Osteoblast (primary cell): ENCODE data around the gene CYP46A1. TPM values are rescaled to one million over a fixed set of nuclear protein-coding genes. Genes with fewer than 3 reads are reported as not detected.

Source experiments
- DNase-seq: peaks from one replicate; pipeline ENCODE4 v3.0.0; 2011; ENCODE audit warnings: low spot score, mixed read lengths; ENCODE audit not compliant: insufficient read length; ENCODE audit errors: missing footprints
- H2AFZ ChIP-seq: 2 replicates; pipeline ENCODE4 v1.6.0; 2011; ENCODE audit warnings: mild to moderate bottlenecking, low read length
- H3K27ac ChIP-seq: 2 replicates; pipeline ENCODE4 v1.5.1; 2011; ENCODE audit warnings: mild to moderate bottlenecking, low read depth, low read length, moderate library complexity
- H3K27me3 ChIP-seq: 2 replicates; pipeline ENCODE4 v1.6.0; 2012; ENCODE audit warnings: mild to moderate bottlenecking, control low read depth, inconsistent platforms, low read length, moderate library complexity; ENCODE audit not compliant: insufficient read depth
- H3K36me3 ChIP-seq: 2 replicates; pipeline ENCODE4 v1.5.1; 2011; ENCODE audit warnings: mild to moderate bottlenecking, low read length, control low read depth, moderate library complexity; ENCODE audit not compliant: insufficient read depth
- H3K4me1 ChIP-seq: 2 replicates; pipeline ENCODE4 v1.5.1; 2011; ENCODE audit warnings: mild to moderate bottlenecking, low read length, control low read depth, moderate library complexity; ENCODE audit not compliant: insufficient read depth
- H3K4me2 ChIP-seq: 2 replicates; pipeline ENCODE4 v1.6.0; 2011; ENCODE audit warnings: mild to moderate bottlenecking, low read length; ENCODE audit not compliant: insufficient read depth
- H3K4me3 ChIP-seq: fragments of 200-600 bp; sonication (generic); 3 replicates; pipeline ENCODE4 v1.5.1; 2012; ENCODE audit warnings: mild to moderate bottlenecking, low read length, inconsistent platforms; ENCODE audit not compliant: insufficient read depth
- H3K79me2 ChIP-seq: 2 replicates; pipeline ENCODE4 v1.6.0; 2012; ENCODE audit warnings: mild to moderate bottlenecking, low read length, control low read depth, inconsistent platforms; ENCODE audit not compliant: insufficient read depth
- H3K9me3 ChIP-seq: 2 replicates; pipeline ENCODE4 v1.5.1; 2011; ENCODE audit warnings: low read depth, low read length, control low read depth
- H4K20me1 ChIP-seq: 2 replicates; pipeline ENCODE4 v1.6.0; 2012; ENCODE audit warnings: mild to moderate bottlenecking, low read length, control low read depth; ENCODE audit not compliant: insufficient read depth
- total RNA-seq: library from RNA; depleted of rRNA; stranded (reverse); fragments of >200 nt; gene quantifications from 2 replicates; pipeline ENCODE4 v1.2.3, GENCODE V29; 2012
- TF ChIP-seq, protein P1 (sequence below): IDR thresholded peaks from 2 replicates; pipeline ENCODE4 v1.5.1; 2011; ENCODE audit warnings: mild to moderate bottlenecking, low read depth, low read length, moderate library complexity; ENCODE audit errors: extremely low read depth

CYP46A1 gene
- total RNA-seq, 1 donor: 0.36 TPM

DNA sequence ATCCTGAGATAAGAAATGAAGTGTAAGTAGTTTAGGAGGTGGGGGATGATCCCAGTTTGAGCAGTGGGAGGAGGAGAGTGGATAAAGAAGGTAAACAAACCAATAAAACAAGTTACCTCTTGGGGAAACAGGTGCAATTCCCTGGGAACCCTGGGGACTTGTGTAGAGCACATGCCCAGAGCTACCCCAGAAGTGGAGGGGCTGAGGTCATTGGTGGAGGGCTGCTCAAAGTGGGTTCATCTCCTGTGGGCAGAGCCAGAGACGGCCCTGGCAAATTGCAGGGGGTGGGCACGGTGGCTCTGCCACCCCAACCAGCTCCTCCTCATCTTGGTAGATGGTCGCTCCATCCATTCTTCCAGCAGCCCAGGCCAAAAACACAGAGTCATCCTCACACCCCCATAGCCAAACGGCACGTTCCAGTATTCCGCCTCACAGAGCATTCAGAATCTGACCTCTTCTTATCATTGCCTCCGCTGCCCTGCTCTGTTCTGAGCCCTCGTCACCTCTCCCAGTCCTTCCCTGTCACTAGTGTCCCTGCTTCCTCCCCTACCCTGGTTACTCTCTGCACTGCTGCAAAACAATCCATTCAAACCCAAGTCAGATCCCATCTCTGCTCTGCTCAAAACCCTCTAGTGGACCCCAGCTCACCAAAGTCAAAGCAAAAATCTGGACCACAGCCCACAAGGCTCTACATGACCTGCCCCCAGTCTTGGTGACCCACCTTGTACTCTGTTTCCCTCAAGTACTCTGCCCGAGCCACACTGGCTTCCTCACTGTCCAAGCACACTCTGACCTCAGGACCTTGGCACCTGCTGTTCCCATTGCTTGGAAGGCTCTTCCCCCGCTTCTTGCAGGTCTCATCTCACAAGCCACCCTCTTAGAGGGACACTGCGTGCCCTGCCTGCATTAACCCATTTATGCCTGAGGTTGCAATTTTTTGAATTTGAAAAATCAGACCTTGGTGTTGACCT is 5.5 kb downstream of the CYP46A1 start:
- Histone ChIP-seq H3K27ac (no peak overlapping the region), H2AFZ (no peak overlapping the region), H3K9me3 (no peaks in the 10 kb centered on the region), H4K20me1 (no peaks in the 10 kb centered on the region), H3K27me3 (peaks cover 15% of the 10 kb centered on the region), H3K36me3 (no peaks in the 10 kb centered on the region), H3K4me3 (no peak overlapping the region), H3K4me1 (peaks cover 3% of the 10 kb centered on the region), H3K4me2 (no peak overlapping the region), H3K79me2 (no peaks in the 10 kb centered on the region)
- TF ChIP-seq, protein P1, sequence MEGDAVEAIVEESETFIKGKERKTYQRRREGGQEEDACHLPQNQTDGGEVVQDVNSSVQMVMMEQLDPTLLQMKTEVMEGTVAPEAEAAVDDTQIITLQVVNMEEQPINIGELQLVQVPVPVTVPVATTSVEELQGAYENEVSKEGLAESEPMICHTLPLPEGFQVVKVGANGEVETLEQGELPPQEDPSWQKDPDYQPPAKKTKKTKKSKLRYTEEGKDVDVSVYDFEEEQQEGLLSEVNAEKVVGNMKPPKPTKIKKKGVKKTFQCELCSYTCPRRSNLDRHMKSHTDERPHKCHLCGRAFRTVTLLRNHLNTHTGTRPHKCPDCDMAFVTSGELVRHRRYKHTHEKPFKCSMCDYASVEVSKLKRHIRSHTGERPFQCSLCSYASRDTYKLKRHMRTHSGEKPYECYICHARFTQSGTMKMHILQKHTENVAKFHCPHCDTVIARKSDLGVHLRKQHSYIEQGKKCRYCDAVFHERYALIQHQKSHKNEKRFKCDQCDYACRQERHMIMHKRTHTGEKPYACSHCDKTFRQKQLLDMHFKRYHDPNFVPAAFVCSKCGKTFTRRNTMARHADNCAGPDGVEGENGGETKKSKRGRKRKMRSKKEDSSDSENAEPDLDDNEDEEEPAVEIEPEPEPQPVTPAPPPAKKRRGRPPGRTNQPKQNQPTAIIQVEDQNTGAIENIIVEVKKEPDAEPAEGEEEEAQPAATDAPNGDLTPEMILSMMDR: no peak
- no peak for DNase-seq

DNA sequence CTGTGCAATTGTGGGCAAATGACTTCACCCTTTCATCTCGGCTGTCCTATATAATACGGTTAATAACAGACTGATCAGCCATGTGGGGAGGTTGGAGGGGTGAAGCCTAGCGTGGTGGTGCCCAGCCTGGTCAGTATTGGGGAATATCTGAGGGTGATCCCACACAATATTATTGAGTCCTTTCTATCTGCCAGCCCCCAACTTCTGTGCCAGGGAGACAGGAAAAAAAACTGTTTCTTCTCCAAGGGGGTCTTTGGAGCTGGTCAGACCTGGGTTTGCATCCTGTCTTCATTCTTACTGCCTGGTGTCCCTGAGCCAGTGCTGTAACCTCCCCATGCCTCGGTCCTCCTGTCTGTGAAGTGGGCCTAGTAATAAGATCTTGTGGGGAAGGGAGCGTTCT is 6.5 kb downstream of the CYP46A1 start:
- Histone ChIP-seq H3K36me3 (no peaks in the 10 kb centered on the region), H3K79me2 (no peaks in the 10 kb centered on the region), H3K4me3 (no peak overlapping the region), H4K20me1 (no peaks in the 10 kb centered on the region), H3K27ac (no peak overlapping the region), H3K27me3 (peaks cover 13% of the 10 kb centered on the region), H3K4me2 (no peak overlapping the region), H3K4me1 (no peaks in the 10 kb centered on the region), H3K9me3 (no peaks in the 10 kb centered on the region), H2AFZ (no peak overlapping the region)
- TF ChIP-seq, protein P1: no peak
- DNase-seq: no peak

DNA sequence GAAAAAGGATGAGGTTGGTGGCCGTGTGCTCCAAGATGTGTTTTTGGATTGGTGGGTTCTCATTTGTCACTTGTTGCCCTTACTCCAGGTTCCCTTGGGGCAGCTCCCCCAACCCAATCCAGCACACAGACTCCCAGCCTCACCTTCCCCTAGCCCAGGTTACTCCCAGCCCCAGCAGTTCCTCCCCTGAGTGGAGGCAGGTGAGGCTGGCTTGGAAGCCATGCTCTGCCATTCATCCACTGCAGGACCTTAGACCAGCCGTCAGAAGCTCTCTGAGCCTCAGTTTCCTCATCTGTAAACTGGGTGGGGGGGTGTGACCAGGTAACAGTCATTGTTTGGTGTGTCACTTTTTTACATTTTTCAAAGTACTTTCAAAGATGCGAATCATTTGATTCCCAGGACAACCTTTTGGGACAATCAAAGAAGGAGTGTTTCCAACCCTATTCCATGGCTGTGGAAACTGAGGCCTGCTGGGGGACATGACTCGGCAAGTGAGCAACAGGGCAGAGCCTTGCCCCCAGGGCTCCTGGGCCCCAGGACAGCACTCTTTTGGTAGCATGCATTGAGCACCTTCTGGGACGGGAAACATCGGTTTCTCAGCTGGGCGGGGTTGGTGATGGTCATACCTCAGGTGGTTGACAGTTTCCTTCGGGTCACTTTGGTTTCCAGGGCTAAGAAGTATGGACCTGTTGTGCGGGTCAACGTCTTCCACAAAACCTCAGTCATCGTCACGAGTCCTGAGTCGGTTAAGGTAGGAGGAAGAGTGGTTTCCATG is 7.2 kb downstream of the CYP46A1 start:
- H3K27ac ChIP-seq: no peak overlapping the region

More for the DNA sequence above, 7.2 kb downstream of the CYP46A1 start:
- Histone ChIP-seq H4K20me1 (no peaks in the 10 kb centered on the region), H3K9me3 (no peaks in the 10 kb centered on the region), H2AFZ (no peak overlapping the region), H3K4me1 (no peaks in the 10 kb centered on the region), H3K4me3 (no peak overlapping the region), H3K27me3 (peaks cover 13% of the 10 kb centered on the region), H3K4me2 (no peak overlapping the region), H3K79me2 (no peaks in the 10 kb centered on the region), H3K36me3 (no peaks in the 10 kb centered on the region)
- TF ChIP-seq, protein P1: no peak
- no peak for DNase-seq
